Natural killer cell (primary cell): ENCODE data around the gene GRIA3. TPM values are rescaled to one million over a fixed set of nuclear protein-coding genes. Genes with fewer than 3 reads are reported as not detected.

Experiments
- ATAC-seq, 3 donors: fragments of 150-1000 bp in 2 of 3; fragments of 200-7000 bp in 1 of 3; cut with Tn5 transposase; 1 replicate in 1 of 3; 2 replicates in 2 of 3; pipeline ENCODE4 v1.10.0; 2021; ENCODE audit warnings: mild to moderate bottlenecking in 2 of 3, moderate library complexity in 2 of 3
- DNase-seq, 2 donors: peaks; one replicate each; pipeline versions ENCODE4 v3.0.0 to v3.0.0-alpha.2; 2013 to 2021; ENCODE audit warnings: mixed read lengths in 1 of 2
- H3K27ac ChIP-seq: one replicate; pipeline ENCODE4 v1.5.1; 2013; ENCODE audit warnings: mild to moderate bottlenecking, low read length
- H3K27me3 ChIP-seq: one replicate; pipeline ENCODE4 v1.6.1; 2013; ENCODE audit warnings: low read length; ENCODE audit not compliant: control insufficient read depth, insufficient read depth
- H3K36me3 ChIP-seq: one replicate; pipeline ENCODE4 v1.6.1; 2013; ENCODE audit warnings: low read length; ENCODE audit not compliant: control insufficient read depth, insufficient read depth
- H3K4me1 ChIP-seq: one replicate; pipeline ENCODE4 v1.6.1; 2013; ENCODE audit warnings: low read length; ENCODE audit not compliant: control insufficient read depth, insufficient read depth
- H3K4me3 ChIP-seq: one replicate; pipeline ENCODE4 v1.5.1; 2013; ENCODE audit warnings: low read length
- H3K9me3 ChIP-seq: one replicate; pipeline ENCODE4 v1.6.1; 2013; ENCODE audit warnings: low read length; ENCODE audit not compliant: control insufficient read depth, insufficient read depth
- H3K27ac Mint-ChIP-seq, 2 donors: one replicate each; pipeline ENCODE4 v1.8.0; 2022; ENCODE audit warnings: mild to moderate bottlenecking in 2 of 2, mixed read lengths in 2 of 2, moderate library complexity in 1 of 2
- H3K27me3 Mint-ChIP-seq, 2 donors: one replicate each; pipeline ENCODE4 v1.8.0; 2022; ENCODE audit warnings: low read depth in 2 of 2, mixed read lengths in 2 of 2
- H3K36me3 Mint-ChIP-seq: one replicate; pipeline ENCODE4 v1.8.0; 2022; ENCODE audit warnings: mixed read lengths
- H3K4me1 Mint-ChIP-seq, 2 donors: one replicate each; pipeline ENCODE4 v1.8.0; 2022; ENCODE audit warnings: mixed read lengths in 2 of 2
- H3K4me3 Mint-ChIP-seq: one replicate; pipeline ENCODE4 v1.8.0; 2022; ENCODE audit warnings: mild to moderate bottlenecking, moderate library complexity, mixed read lengths
- H3K9me3 Mint-ChIP-seq, 2 donors: one replicate each; pipeline ENCODE4 v1.8.0; 2022; ENCODE audit warnings: mixed read lengths in 2 of 2
- CTCF ChIP-seq: fragments of 200-600 bp; IDR thresholded peaks from one replicate; pipeline ENCODE4 v1.8.0; 2022; ENCODE audit warnings: antibody characterized with exemption
- WGBS: methylation state at CpG from one replicate; pipeline ENCODE4 v1.1.7; 2013; ENCODE audit warnings: missing lambda C conversion rate; ENCODE audit not compliant: insufficient coverage; 5-methylcytosine and 5-hydroxymethylcytosine counted together
- intact Hi-C: fragments of 100-400 bp; cut with micrococcal nuclease; formaldehyde crosslinking; loops from one replicate; pipeline ENCODE4 v1.14.2; 2022
- total RNA-seq, 4 donors: library from RNA; stranded (reverse); fragments of 120-200 nt in 1 of 4; gene quantifications; one replicate each; pipeline versions ENCODE4 v1.2.3 to v1.2.4, GENCODE V29; 2013 to 2022

Gene GRIA3
- total RNA-seq, 3 donors from 2014 or later (not counting 1 experiment from before 2014, with no cell fraction given) = not detected

- DNase-seq = no peak
- TF ChIP-seq CTCF = no peak
- WGBS = 67% methylated on average over 5 of the region's 7 CpGs
- Mint-ChIP-seq H3K4me3 (no peak overlapping the region), H3K27ac (no peak overlapping the region), H3K9me3 (no peaks in the 10 kb centered on the region), H3K36me3 (no peaks in the 10 kb centered on the region), H3K4me1 (no peaks in the 10 kb centered on the region), H3K27me3 (peaks cover 0 to 3% of the 10 kb centered on the region in 2 donors)
- H3K27me3 ChIP-seq = no peaks in the 10 kb centered on the region
- no peaks in the 10 kb centered on the region for H3K4me1 ChIP-seq
- H3K9me3 ChIP-seq = no peaks in the 10 kb centered on the region
- ATAC-seq = no peak
- no peak overlapping the region for H3K4me3 ChIP-seq
- no peaks in the 10 kb centered on the region for H3K36me3 ChIP-seq
- intact Hi-C loops = no loop called here
- H3K27ac ChIP-seq = no peak overlapping the region
These were observed 154.0 kb downstream of the GRIA3 start for GRCh38 chrX:123337886-123338639.

- Histone ChIP-seq H3K36me3 (no peaks in the 10 kb centered on the region), H3K9me3 (no peaks in the 10 kb centered on the region), H3K4me3 (no peak overlapping the region), H3K27me3 (no peaks in the 10 kb centered on the region), H3K4me1 (no peaks in the 10 kb centered on the region), H3K27ac (no peak overlapping the region)
- Mint-ChIP-seq H3K27me3 (peaks cover 0 to 9% of the 10 kb centered on the region in 2 donors), H3K9me3 (no peaks in the 10 kb centered on the region), H3K4me1 (no peaks in the 10 kb centered on the region), H3K4me3 (no peak overlapping the region), H3K27ac (no peak overlapping the region), H3K36me3 (no peaks in the 10 kb centered on the region)
- ATAC-seq = no peak
- 71% methylated on average over 3 of the region's 4 CpGs for WGBS
- no peak for DNase-seq
- no peak for TF ChIP-seq CTCF
- intact Hi-C loops = no loop called here
These were observed 155.3 kb downstream of the GRIA3 start for GRCh38 chrX:123339221-123339905.

- H3K9me3 Mint-ChIP-seq = no peaks in the 10 kb centered on the region
- no peak overlapping the region for H3K27ac Mint-ChIP-seq
- H3K27me3 Mint-ChIP-seq = peaks cover 0 to 9% of the 10 kb centered on the region in 2 donors
- WGBS = 54% methylated on average over 3 of the region's 3 CpGs
- intact Hi-C loops = no loop called here
- DNase-seq (no peak), ATAC-seq (no peak)
- Histone ChIP-seq H3K36me3 (no peaks in the 10 kb centered on the region), H3K9me3 (no peaks in the 10 kb centered on the region), H3K27me3 (no peaks in the 10 kb centered on the region), H3K4me1 (no peaks in the 10 kb centered on the region), H3K4me3 (no peak overlapping the region), H3K27ac (no peak overlapping the region)
- H3K36me3 Mint-ChIP-seq = no peaks in the 10 kb centered on the region
- H3K4me1 Mint-ChIP-seq = no peaks in the 10 kb centered on the region
- no peak overlapping the region for H3K4me3 Mint-ChIP-seq
- TF ChIP-seq CTCF = no peak
These were observed 156.6 kb downstream of the GRIA3 start for GRCh38 chrX:123340696-123341095.
